Neural progenitor cell (in vitro differentiated cells): ENCODE results near the gene MSL1. TPM values are rescaled to one million over a fixed set of nuclear protein-coding genes. Genes with fewer than 3 reads are reported as not detected.

Experiments used
- DNase-seq: peaks from one replicate; pipeline ENCODE4 v3.0.0-alpha.2; 2016; ENCODE audit warnings: low spot score
- H2AFZ ChIP-seq: fragments of 200-600 bp; sonication (generic); replicated peaks from 2 replicates; pipeline ENCODE4 v1.6.1; 2016; ENCODE audit warnings: antibody characterized with exemption
- H3F3A ChIP-seq: fragments of 200-600 bp; sonication (generic); 2 replicates; pipeline ENCODE4 v1.6.1; 2016; ENCODE audit warnings: antibody characterized with exemption, low read depth
- H3K27ac ChIP-seq: fragments of 200-600 bp; sonication (generic); 2 replicates; pipeline ENCODE4 v1.5.1; 2016; ENCODE audit warnings: mild to moderate bottlenecking
- H3K27me3 ChIP-seq: fragments of 200-600 bp; sonication (generic); 2 replicates; pipeline ENCODE4 v1.6.1; 2016; ENCODE audit warnings: mild to moderate bottlenecking, moderate library complexity
- H3K36me3 ChIP-seq: fragments of 200-600 bp; sonication (generic); 2 replicates; pipeline ENCODE4 v1.5.1; 2016
- H3K4me1 ChIP-seq: fragments of 200-600 bp; sonication (generic); 2 replicates; pipeline ENCODE4 v1.6.1; 2016; ENCODE audit warnings: mixed run types
- H3K4me2 ChIP-seq: fragments of 200-600 bp; sonication (generic); 2 replicates; pipeline ENCODE4 v1.6.1; 2016
- H3K4me3 ChIP-seq: fragments of 200-600 bp; sonication (generic); 2 replicates; pipeline ENCODE4 v1.5.1; 2016
- H3K79me2 ChIP-seq: fragments of 200-600 bp; sonication (generic); 2 replicates; pipeline ENCODE4 v1.6.1; 2016; ENCODE audit warnings: low read depth
- H3K9ac ChIP-seq: fragments of 200-600 bp; sonication (generic); 2 replicates; pipeline ENCODE4 v1.6.1; 2016
- H3K9me3 ChIP-seq: fragments of 200-600 bp; sonication (generic); 2 replicates; pipeline ENCODE4 v1.5.1; 2016; ENCODE audit warnings: low read depth
- H4K20me1 ChIP-seq: fragments of 200-600 bp; sonication (generic); 2 replicates; pipeline ENCODE4 v1.6.1; 2016; ENCODE audit warnings: low read depth
- H3K27ac Mint-ChIP-seq: 3 replicates; pipeline ENCODE4 v1.8.0; 2021; ENCODE audit warnings: mixed read lengths
- H3K27me3 Mint-ChIP-seq: 2 replicates; pipeline ENCODE4 v1.8.0; 2022; ENCODE audit warnings: low read depth, mild to moderate bottlenecking, inconsistent platforms, moderate library complexity, mixed read lengths; ENCODE audit not compliant: insufficient read depth
- H3K36me3 Mint-ChIP-seq: 3 replicates; pipeline ENCODE4 v1.8.0; 2021; ENCODE audit warnings: mixed read lengths
- H3K4me1 Mint-ChIP-seq: 3 replicates; pipeline ENCODE4 v1.8.0; 2021; ENCODE audit warnings: mixed read lengths
- H3K4me3 Mint-ChIP-seq: 3 replicates; pipeline ENCODE4 v1.8.0; 2021; ENCODE audit warnings: mild to moderate bottlenecking, moderate library complexity, mixed read lengths
- H3K9me3 Mint-ChIP-seq: 3 replicates; pipeline ENCODE4 v1.8.0; 2020; ENCODE audit warnings: mixed read lengths
- EZH2 ChIP-seq: fragments of 200-600 bp; sonication (generic); IDR thresholded peaks from 2 replicates; pipeline ENCODE4 v1.6.1; 2017; ENCODE audit warnings: antibody characterized with exemption, mild to moderate bottlenecking, moderate library complexity
- EZH2phosphoT487 ChIP-seq: fragments of 200-600 bp; sonication (generic); IDR thresholded peaks from 2 replicates; pipeline ENCODE4 v1.6.1; 2017; ENCODE audit warnings: antibody characterized with exemption
- total RNA-seq: library from RNA; depleted of rRNA; stranded (reverse); fragments of >200 nt; gene quantifications from 2 replicates; pipeline ENCODE4 v1.2.3, GENCODE V29; 2015; ENCODE audit warnings: low replicate concordance
- TF ChIP-seq, protein P1 (sequence below): fragments of 200-600 bp; sonication (generic); IDR thresholded peaks from 2 replicates; pipeline ENCODE4 v1.5.1; 2017; ENCODE audit warnings: antibody characterized with exemption, mild to moderate bottlenecking

MSL1 gene
- total RNA-seq, 1 donor from 2014 or later: 190 TPM

DNA sequence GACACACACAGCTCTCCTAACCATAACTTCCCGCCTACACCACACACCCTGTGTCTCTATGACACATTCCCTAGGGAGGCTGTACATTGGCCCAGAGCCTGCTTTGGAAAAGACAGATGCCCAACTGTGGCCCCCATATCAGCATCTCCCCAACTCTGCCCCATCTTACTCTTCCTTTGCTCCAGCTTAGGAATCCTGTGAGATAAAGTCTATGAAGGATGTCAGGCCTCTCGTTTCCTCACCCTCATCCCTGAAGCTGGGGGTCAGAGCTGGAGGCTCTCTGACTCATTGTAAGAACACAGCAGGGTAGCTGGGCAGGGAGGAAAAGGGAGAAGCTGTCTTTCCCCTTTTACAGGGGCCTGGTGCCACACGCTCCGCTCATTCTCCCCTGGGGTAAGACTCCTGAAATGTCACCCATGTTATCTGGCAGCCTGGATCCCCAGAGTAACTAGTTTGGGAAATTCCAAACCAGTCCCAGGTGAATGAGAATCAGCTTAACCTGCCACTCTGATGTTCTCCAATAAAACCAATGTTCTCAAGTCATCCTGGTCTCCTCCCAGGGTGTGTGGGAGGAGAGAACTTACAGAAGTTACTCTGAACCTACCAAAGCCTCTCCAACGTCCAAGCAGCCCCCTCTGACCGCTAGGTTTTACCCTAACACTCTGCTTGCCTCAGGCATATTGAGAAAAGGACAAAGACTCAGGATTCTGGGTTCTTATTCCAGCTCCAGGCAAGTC, 58.3 kb downstream of the MSL1 start:
- Mint-ChIP-seq H3K4me3 (peak overlapping the region; percentile 48), H3K27me3 (no peaks in the 10 kb centered on the region), H3K36me3 (peaks cover 8% of the 10 kb centered on the region), H3K9me3 (no peaks in the 10 kb centered on the region), H3K27ac (peak overlapping the region; percentile 71), H3K4me1 (peaks cover 31% of the 10 kb centered on the region)
- peaks cover 30% of the 10 kb centered on the region for H3K4me1 ChIP-seq
- peaks cover 25% of the 10 kb centered on the region for H3F3A ChIP-seq
- H3K4me3 ChIP-seq: no peak overlapping the region
- no peaks in the 10 kb centered on the region for H3K9me3 ChIP-seq
- H4K20me1 ChIP-seq: peaks cover 38% of the 10 kb centered on the region
- H3K9ac ChIP-seq: no peak overlapping the region
- H3K4me2 ChIP-seq: no peak overlapping the region
- no peaks in the 10 kb centered on the region for H3K27me3 ChIP-seq
- H3K36me3 ChIP-seq: no peaks in the 10 kb centered on the region
- no peak overlapping the region for H3K27ac ChIP-seq
- TF ChIP-seq EZH2phosphoT487: no peak
- TF ChIP-seq EZH2: no peak
- TF ChIP-seq, protein P1, sequence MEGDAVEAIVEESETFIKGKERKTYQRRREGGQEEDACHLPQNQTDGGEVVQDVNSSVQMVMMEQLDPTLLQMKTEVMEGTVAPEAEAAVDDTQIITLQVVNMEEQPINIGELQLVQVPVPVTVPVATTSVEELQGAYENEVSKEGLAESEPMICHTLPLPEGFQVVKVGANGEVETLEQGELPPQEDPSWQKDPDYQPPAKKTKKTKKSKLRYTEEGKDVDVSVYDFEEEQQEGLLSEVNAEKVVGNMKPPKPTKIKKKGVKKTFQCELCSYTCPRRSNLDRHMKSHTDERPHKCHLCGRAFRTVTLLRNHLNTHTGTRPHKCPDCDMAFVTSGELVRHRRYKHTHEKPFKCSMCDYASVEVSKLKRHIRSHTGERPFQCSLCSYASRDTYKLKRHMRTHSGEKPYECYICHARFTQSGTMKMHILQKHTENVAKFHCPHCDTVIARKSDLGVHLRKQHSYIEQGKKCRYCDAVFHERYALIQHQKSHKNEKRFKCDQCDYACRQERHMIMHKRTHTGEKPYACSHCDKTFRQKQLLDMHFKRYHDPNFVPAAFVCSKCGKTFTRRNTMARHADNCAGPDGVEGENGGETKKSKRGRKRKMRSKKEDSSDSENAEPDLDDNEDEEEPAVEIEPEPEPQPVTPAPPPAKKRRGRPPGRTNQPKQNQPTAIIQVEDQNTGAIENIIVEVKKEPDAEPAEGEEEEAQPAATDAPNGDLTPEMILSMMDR: no peak
- no peak for DNase-seq
- H3K79me2 ChIP-seq: no peaks in the 10 kb centered on the region
- no peak overlapping the region for H2AFZ ChIP-seq

DNA sequence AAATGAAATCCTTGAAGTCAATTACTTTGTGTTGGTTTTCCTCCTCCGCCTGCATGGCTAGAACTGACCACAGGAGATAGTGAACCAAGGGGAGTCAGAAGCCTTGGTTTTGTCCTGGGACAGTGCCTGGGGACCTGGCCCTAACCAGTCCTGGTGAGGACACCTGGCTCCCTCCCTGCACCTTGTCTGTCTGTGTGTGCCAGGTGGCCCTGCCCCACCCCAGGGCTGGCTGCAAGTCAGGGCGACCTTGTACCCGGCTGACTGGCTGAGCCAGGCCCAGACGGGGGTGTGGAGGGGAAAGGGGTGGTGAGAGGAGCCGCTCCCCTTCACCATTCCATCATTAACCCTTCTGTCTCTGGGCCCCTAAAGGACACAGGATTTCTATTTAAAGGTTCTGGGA, 58.9 kb downstream of the MSL1 start:
- Histone ChIP-seq H3K4me2 (no peak overlapping the region), H3K9ac (no peak overlapping the region), H2AFZ (no peak overlapping the region), H3K27me3 (no peaks in the 10 kb centered on the region), H3K27ac (no peak overlapping the region), H3K4me3 (no peak overlapping the region), H3K36me3 (no peaks in the 10 kb centered on the region), H3K9me3 (no peaks in the 10 kb centered on the region), H3K4me1 (peaks cover 25% of the 10 kb centered on the region), H3F3A (peaks cover 19% of the 10 kb centered on the region), H4K20me1 (peaks cover 38% of the 10 kb centered on the region), H3K79me2 (no peaks in the 10 kb centered on the region)
- Mint-ChIP-seq H3K4me3 (no peak overlapping the region), H3K27ac (no peak overlapping the region), H3K27me3 (no peaks in the 10 kb centered on the region), H3K9me3 (no peaks in the 10 kb centered on the region), H3K4me1 (peaks cover 29% of the 10 kb centered on the region), H3K36me3 (peaks cover 7% of the 10 kb centered on the region)
- no peak for TF ChIP-seq EZH2
- no peak for TF ChIP-seq EZH2phosphoT487
- TF ChIP-seq, protein P1: no peak
- no peak for DNase-seq

DNA sequence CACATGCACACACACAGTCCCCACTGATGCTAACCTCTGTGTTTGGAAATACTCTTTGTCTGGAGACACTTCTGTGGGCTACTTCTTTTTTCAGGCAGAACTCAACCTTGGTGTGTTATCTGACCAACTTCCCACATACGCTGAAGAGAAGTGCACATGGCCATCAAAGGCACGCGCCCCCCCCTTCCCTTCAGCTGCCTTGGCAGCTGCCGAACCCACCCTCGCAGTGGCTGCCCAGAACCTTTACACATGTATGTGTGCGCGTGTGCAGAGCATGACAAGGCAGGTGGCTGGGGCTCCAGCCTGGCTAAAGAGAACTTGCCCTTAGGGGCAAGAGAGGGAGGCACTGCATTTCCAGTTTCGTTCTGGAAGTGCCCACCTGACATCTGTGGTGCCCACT, 59.4 kb downstream of the MSL1 start:
- Histone ChIP-seq H4K20me1 (peaks cover 33% of the 10 kb centered on the region), H3K4me3 (no peak overlapping the region), H3K4me2 (no peak overlapping the region), H3K79me2 (no peaks in the 10 kb centered on the region), H3K27me3 (no peaks in the 10 kb centered on the region), H3F3A (peaks cover 14% of the 10 kb centered on the region), H3K9ac (no peak overlapping the region), H3K9me3 (no peaks in the 10 kb centered on the region), H3K36me3 (no peaks in the 10 kb centered on the region), H2AFZ (no peak overlapping the region), H3K27ac (no peak overlapping the region), H3K4me1 (peaks cover 19% of the 10 kb centered on the region)
- DNase-seq: no peak
- Mint-ChIP-seq H3K4me3 (no peak overlapping the region), H3K36me3 (peaks cover 2% of the 10 kb centered on the region), H3K4me1 (peaks cover 24% of the 10 kb centered on the region), H3K27me3 (no peaks in the 10 kb centered on the region), H3K27ac (no peak overlapping the region), H3K9me3 (no peaks in the 10 kb centered on the region)
- TF ChIP-seq EZH2phosphoT487: no peak

DNA sequence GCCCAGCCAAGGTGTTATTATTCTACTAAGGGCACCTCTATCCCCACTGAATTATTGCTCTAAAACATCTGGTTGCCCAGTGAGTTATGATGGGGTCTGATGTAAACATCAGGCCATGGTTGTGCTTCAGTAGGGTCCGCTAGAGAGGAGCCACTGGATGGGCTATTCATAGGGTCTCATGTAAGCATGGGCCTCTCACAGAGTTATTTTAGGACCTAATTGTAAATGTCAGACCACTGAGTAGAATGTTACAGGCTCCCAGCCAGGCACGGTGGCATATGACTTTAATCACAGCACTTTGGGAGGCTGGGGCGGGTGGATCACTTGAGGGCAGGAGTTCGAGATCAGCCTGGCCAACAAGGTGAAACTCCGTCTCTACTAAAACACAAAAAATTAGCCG, 60.8 kb downstream of the MSL1 start:
- no peak overlapping the region for H3K4me3 Mint-ChIP-seq
- TF ChIP-seq EZH2 (no peak), EZH2phosphoT487 (no peak)
- TF ChIP-seq, protein P1: no peak
- H3K9me3 Mint-ChIP-seq: no peaks in the 10 kb centered on the region

More for the DNA sequence above, 60.8 kb downstream of the MSL1 start:
- Histone ChIP-seq H3K27me3 (no peaks in the 10 kb centered on the region), H3F3A (peaks cover 2% of the 10 kb centered on the region), H3K9me3 (no peaks in the 10 kb centered on the region), H2AFZ (no peak overlapping the region), H3K9ac (no peak overlapping the region), H3K36me3 (no peaks in the 10 kb centered on the region), H3K4me2 (no peak overlapping the region), H3K79me2 (no peaks in the 10 kb centered on the region), H3K27ac (no peak overlapping the region), H3K4me1 (peaks cover 11% of the 10 kb centered on the region), H3K4me3 (no peak overlapping the region), H4K20me1 (peaks cover 22% of the 10 kb centered on the region)
- no peaks in the 10 kb centered on the region for H3K36me3 Mint-ChIP-seq
- peaks cover 13% of the 10 kb centered on the region for H3K4me1 Mint-ChIP-seq
- H3K27me3 Mint-ChIP-seq: no peaks in the 10 kb centered on the region
- DNase-seq: no peak
- no peak overlapping the region for H3K27ac Mint-ChIP-seq
